Measurements from ENCODE around the gene SPINK2. TPM values are rescaled to one million over a fixed set of nuclear protein-coding genes. Genes with fewer than 3 reads are reported as not detected.

SPINK2 gene
- total RNA-seq, 1 donor from 2014 or later: not detected

DNA sequence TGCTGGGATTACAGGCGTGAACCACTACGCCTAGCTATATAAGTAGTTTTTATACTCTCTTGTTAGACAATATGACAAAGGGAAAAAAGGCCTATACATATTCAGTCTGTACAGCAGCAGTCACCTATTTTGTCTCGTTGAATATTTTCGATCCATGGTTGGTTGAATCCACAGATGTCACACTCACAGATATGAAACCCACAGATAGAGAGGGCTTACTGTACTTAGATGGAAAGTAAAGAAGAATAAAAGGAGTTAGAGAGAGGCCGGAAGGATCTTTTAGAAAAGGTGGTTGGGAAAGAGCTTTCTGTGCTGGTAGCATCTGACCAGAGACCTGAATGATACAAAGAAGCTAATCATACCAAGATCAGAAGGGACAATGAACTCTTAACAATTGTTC lies 38.3 kb upstream of the SPINK2 start:
- H3K27me3 ChIP-seq (ENCODE audit: control insufficient read depth, insufficient read depth, low read length): no peaks in the 10 kb centered on the region
- DNase-seq (ENCODE audit: low read depth) (no peak), FAIRE-seq (no peak)
- H3K36me3 ChIP-seq (ENCODE audit: control insufficient read depth, insufficient read depth, low read length): no peaks in the 10 kb centered on the region
- TF ChIP-seq, protein P1, sequence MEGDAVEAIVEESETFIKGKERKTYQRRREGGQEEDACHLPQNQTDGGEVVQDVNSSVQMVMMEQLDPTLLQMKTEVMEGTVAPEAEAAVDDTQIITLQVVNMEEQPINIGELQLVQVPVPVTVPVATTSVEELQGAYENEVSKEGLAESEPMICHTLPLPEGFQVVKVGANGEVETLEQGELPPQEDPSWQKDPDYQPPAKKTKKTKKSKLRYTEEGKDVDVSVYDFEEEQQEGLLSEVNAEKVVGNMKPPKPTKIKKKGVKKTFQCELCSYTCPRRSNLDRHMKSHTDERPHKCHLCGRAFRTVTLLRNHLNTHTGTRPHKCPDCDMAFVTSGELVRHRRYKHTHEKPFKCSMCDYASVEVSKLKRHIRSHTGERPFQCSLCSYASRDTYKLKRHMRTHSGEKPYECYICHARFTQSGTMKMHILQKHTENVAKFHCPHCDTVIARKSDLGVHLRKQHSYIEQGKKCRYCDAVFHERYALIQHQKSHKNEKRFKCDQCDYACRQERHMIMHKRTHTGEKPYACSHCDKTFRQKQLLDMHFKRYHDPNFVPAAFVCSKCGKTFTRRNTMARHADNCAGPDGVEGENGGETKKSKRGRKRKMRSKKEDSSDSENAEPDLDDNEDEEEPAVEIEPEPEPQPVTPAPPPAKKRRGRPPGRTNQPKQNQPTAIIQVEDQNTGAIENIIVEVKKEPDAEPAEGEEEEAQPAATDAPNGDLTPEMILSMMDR (IDR thresholded peaks at IDR 0.05; ENCODE audit: insufficient read depth, low read length, severe bottlenecking): no peak
- no peak overlapping the region for H3K4me3 ChIP-seq (ENCODE audit: low read depth, low read length)

DNA sequence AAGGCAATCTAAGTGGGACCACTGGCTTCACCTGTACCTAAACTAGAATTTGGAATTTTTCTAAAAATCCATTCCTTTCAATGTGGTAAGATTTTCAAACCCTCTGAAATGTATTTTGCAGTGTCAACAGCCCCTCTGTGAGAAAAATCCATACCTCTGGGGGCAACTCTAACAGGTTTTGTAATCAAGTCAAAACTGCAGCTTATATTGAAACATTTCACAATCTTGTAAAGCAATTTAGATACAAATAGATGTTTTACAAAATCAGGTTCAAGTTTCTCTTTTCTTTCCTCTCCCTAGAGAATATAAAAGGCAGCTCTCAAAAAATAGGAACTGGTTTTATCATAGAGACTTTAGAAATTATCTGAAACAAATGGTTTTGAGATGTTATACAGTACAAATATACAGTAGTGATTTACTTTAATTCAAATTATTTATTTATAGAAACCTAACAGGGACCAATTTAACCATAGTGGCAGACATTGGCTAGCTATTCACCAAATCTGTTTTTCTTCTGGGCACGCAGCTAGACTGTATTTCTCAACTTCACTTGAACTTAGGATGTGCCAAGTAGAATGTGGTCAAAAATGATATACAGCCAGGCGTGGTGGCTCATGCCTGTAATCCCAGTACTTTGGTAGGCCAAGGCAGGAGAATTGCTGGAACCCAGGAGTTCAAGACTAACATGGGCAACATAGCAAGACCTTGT lies 36.3 kb upstream of the SPINK2 start:
- H3K36me3 ChIP-seq (ENCODE audit: control insufficient read depth, insufficient read depth, low read length): no peaks in the 10 kb centered on the region
- TF ChIP-seq, protein P1 (IDR thresholded peaks at IDR 0.05; ENCODE audit: insufficient read depth, low read length, severe bottlenecking): no peak
- DNase-seq (ENCODE audit: low read depth): no peak
- H3K27me3 ChIP-seq (ENCODE audit: control insufficient read depth, insufficient read depth, low read length): no peaks in the 10 kb centered on the region
- no peak for FAIRE-seq
- no peak overlapping the region for H3K4me3 ChIP-seq (ENCODE audit: low read depth, low read length)

DNA sequence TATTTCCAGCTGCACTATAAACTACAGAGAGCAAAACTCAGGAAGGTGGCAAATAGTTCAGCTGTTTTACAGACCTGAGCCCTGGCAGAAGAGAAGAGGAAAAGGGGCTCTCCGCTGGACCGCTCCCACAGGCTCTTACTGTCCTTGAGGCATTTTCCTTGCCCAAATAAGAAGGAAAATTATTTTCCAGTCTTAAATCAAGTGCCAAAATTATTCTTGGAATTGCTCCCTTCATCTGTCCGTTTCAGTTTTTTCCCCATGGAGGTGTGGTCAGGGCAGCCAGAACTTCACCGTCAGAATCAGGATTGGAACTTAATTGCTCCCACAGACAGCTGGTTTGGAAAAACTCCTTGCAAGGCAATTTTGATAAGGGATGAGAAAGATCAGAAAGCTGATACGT lies 35.2 kb upstream of the SPINK2 start:
- Histone ChIP-seq H3K36me3 (ENCODE audit: control insufficient read depth, insufficient read depth, low read length) (no peaks in the 10 kb centered on the region), H3K27me3 (ENCODE audit: control insufficient read depth, insufficient read depth, low read length) (no peaks in the 10 kb centered on the region), H3K4me3 (ENCODE audit: low read depth, low read length) (no peak overlapping the region)
- FAIRE-seq (no peak), DNase-seq (ENCODE audit: low read depth) (no peak)
- TF ChIP-seq, protein P1 (IDR thresholded peaks at IDR 0.05; ENCODE audit: insufficient read depth, low read length, severe bottlenecking): no peak

- no peaks in the 10 kb centered on the region for H3K36me3 ChIP-seq (ENCODE audit: control insufficient read depth, insufficient read depth, low read length)
- FAIRE-seq: no peak
- no peaks in the 10 kb centered on the region for H3K27me3 ChIP-seq (ENCODE audit: control insufficient read depth, insufficient read depth, low read length)
- TF ChIP-seq, protein P1 (IDR thresholded peaks at IDR 0.05; ENCODE audit: insufficient read depth, low read length, severe bottlenecking): no peak
- H3K4me3 ChIP-seq (ENCODE audit: low read depth, low read length): no peak overlapping the region
- no peak for DNase-seq (ENCODE audit: low read depth)
Observed at GRCh38 chr4:56850910-56851309, 29.4 kb upstream of the SPINK2 start.

- Histone ChIP-seq H3K36me3 (ENCODE audit: control insufficient read depth, insufficient read depth, low read length) (no peaks in the 10 kb centered on the region), H3K4me3 (ENCODE audit: low read depth, low read length) (no peak overlapping the region), H3K27me3 (ENCODE audit: control insufficient read depth, insufficient read depth, low read length) (no peaks in the 10 kb centered on the region)
- DNase-seq (ENCODE audit: low read depth) (no peak), FAIRE-seq (no peak)
- TF ChIP-seq, protein P1 (IDR thresholded peaks at IDR 0.05; ENCODE audit: insufficient read depth, low read length, severe bottlenecking): no peak
Observed at GRCh38 chr4:56844802-56845580, 23.5 kb upstream of the SPINK2 start.
